Measurements from ENCODE around the gene CCDC183.
A peak's percentile ranks its signal among the peaks of the same experiment; 100 is the strongest.
"Not testable (repeated sequence)": the region's sequence is repeated elsewhere in the genome, so short reads cannot be mapped to it uniquely, and the experiment has no call there.

Gene CCDC183

GRCh38 chr9:136785565-136786355 lies 10.4 kb upstream of the CCDC183 start:
- not testable (repeated sequence) for DNase-seq

DNA sequence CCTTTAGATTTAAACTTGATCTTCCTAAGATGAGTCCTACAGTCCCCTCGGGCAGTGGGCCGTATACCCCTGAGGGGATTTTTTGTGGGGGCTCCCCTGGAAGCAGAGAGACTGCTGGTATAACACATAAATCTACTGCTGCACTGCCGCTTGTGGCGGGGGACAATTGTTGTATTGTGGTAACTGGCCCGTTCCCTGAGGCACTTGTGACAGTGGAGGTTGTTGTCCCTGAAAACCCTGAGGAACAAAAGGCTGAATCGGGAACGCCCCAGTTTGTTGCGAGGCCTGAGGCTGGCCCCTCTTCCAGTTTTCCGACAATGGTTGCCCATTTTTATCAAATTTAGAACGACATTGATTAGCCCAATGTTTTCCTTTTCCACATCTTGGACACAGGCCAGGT lies 9.7 kb upstream of the CCDC183 start:
- no peak for DNase-seq

GRCh38 chr9:136786983-136787382 lies 9.2 kb upstream of the CCDC183 start:
- DNase-seq: not testable (repeated sequence)

GRCh38 chr9:136787690-136788400 lies 8.3 kb upstream of the CCDC183 start:
- DNase-seq: peak; percentile 70 to 79

DNA sequence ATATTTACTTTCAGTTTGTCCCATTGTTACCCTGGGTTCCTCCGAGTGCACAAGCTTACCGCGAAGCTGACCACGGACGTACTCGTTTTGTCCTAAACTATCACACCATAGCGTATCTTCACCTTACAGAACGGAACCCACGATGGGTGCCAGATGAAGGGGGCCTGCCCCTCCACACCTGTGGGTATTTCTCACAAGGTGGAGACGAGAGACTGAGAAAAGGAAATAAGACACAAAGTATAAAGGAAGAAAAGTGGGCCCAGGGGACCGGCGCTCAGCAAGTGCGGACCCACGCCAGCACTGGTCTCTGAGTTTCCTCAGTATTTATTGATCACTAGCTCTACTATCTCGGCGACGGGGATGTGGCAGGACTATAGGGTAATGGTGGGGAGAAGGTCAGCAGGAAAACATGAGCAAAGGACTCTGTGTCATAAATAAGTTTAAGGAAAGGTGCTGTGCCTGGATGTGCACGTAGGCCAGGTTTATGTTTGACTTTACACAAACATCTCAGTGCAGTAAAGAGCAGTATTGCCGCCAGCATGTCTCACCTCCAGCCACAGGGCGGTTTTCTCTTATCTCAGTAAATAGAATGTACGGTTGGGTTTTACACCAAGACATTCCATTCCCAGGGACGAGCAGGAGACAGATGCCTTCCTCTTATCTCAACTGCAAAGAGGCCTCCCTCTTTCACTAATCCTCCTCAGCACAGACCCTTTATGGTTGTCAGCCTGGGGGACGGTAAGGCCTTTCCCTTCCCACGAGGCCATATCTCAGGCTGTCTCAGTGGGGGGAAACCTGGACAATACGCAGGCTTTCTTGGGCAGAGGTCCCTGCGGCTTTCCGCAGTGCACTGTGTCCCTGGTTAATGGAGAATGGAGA lies 7.3 kb upstream of the CCDC183 start:
- not testable (repeated sequence) for DNase-seq

DNA sequence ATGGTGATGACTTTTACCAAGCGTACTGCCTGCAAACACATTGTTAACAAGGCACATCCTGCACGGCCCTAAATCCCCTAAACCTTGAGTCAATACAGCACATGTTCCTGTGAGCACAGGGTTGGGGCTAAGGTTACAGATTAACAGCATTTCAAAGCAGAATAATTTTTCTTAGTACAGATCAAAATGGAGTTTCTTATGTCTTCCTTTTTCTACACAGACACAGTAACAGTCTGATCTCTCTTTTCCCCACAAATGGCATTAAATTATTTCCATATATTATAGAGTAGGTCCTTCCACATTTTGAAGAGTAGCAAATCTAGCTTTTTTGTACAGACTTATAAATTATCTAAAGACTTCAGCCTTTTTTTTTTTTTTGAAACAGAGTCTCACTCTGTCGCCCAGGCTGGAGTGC lies 6.6 kb upstream of the CCDC183 start:
- DNase-seq: no peak

DNA sequence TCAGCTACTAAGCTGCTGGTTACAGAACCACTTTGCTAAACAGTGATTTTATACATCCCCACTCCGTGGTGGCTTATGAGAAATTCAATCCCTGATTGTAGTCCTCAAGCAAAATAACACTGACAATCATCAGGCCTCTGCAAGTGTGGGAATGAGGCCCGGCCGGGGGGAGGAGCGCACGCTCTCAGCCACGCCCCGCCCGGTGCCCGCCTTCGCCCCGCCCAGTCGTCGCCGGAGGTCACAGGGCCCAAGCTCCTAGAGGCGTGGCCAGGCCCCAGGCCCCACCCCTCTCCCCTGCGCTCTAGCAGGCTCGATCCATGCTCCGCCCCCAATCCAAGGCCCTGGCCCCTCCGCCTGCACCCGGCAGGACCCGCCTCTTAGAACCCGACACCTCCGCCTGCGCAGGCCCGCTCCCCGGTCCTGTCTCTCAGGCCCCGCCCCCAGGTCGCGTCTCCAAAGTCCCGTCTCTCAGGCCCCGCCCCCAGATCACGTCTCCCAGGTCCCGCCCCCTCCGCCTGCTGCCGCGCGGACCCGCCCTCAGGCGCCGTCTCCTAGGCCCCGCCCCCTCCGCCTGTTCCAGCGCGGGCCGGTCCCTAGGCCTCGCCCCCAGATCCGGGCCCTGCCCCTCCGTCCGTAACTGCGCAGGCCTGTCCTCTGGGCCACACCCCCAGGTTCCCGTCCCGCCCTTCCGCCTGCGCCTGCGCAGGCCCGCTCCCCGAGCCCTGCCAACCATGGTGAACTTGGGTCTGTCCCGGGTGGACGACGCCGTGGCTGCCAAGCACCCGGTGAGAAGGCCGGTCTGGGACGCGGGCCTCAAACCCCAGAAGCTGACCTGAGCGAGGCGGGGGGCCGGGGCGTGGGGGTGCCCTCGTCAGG lies 5.3 kb upstream of the CCDC183 start, which contains the start of gene TMEM141:
Gene TMEM141 (plus strand): TSS at position 705 of the 876 bp plus-strand sequence. CDS start 27 bp downstream, at position 732.
- peak; percentile 100 for DNase-seq

DNA sequence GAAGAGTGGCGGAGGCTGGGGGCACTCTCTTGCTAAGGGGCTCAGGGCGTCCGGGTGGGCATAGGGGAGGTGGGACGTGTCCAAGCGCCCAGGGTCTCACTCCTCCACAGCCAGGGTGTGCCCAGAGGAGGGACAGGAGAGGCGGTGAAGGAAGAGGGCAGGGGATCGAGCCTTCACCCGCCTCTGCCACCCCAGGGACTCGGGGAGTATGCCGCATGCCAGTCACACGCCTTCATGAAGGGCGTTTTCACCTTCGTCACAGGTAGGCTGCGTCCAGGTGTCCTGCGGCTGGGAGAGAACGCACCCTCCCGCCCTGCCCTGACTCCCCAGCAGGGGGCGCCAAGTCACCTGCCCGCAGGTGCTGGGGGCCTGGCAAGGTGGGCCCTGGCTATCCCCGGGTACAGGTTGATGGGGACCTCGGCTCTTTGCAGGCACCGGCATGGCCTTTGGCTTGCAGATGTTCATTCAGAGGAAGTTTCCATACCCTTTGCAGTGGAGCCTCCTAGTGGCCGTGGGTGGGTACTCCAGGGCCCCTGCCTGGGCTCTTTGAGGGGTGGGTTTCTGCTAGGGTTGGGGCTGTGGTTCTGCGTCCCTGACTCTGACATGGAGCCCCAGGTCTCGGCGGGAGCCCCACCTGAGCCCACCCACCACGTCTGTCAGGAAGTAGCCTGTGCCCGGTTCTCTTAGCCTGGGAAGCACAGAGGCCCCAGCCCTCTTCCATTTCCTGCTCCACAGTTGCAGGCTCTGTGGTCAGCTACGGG lies 4.4 kb upstream of the CCDC183 start:
- peak; percentile 68 to 74 for DNase-seq

DNA sequence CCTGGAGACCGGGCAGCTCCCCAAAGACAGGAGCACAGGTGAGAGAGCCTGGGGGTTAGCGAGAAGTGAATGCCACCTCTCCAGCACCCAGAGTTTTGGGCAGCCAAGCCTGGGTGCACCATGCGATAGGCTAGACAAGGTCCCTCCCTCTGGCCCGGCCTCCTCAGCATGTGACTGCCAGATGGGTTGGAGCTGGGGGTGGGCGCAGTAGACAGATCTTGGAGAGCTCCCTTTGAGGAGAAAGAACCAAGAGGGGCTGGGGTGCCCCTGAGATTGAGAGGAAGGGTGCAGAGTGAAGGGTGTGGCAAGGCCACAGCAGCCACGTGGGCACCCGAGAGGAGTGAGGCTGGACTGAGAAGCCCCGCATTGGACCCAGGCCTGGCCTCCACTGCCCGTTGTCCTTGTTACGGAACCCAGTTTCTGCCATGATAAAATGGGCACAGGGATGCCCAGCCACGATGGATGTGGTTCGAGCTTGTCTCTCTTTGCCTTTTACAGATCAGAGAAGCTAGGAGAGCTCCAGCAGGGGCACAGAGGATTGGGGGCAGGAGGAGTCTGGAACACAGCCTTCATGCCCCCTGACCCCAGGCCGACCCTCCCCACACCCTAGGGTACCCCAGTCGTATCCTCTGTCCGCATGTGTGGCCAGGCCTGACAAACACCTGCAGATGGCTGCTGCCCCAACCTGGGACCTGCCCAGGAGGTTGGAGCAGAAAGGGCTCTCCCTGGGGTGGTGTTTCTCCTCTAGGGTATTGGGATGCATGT lies 3.6 kb upstream of the CCDC183 start:
- no peak for DNase-seq

GRCh38 chr9:136793086-136793946 lies 2.8 kb upstream of the CCDC183 start:
- DNase-seq: no peak

- DNase-seq: no peak
These were observed 1.7 kb upstream of the CCDC183 start for GRCh38 chr9:136794281-136794999.

DNA sequence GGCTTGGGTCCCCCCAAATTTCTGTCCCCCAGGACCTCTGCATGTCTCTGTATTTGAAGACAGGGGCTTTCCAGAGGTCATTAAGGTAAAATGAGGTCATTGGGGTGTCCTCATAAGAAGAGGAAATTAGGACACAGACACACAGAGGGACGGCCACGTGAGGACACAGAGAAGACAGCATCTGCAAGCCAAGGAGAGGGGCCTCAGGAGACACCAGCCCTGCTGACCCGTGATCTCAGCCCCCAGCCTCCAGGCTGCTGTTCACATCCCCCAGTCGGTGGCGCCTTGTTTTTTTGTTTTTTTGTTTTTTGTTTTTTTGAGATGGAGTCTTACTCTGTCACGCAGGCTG lies 1.2 kb upstream of the CCDC183 start:
- no peak for DNase-seq

- DNase-seq: not testable (repeated sequence)
These were observed 723 bp downstream of the CCDC183 start for GRCh38 chr9:136796775-136797347.

DNA sequence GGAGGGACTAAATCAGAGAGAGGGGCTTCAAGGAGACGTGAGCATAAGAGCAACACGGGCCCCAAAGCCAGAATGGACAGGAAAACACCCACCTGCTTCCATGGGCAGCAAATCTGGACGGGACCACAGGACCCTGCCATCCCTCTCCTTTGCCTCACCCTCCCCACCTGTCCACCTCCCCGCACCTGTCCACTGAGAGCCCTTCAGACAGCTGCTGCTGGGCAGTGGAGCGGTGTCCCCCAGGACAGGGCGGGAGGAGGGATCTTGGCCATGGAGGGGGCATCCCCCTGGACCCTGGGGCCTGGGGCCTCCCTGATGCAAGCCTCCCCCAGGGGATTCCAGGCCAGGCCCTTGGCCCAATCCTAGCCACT lies 2.6 kb downstream of the CCDC183 start:
- DNase-seq: no peak

DNA sequence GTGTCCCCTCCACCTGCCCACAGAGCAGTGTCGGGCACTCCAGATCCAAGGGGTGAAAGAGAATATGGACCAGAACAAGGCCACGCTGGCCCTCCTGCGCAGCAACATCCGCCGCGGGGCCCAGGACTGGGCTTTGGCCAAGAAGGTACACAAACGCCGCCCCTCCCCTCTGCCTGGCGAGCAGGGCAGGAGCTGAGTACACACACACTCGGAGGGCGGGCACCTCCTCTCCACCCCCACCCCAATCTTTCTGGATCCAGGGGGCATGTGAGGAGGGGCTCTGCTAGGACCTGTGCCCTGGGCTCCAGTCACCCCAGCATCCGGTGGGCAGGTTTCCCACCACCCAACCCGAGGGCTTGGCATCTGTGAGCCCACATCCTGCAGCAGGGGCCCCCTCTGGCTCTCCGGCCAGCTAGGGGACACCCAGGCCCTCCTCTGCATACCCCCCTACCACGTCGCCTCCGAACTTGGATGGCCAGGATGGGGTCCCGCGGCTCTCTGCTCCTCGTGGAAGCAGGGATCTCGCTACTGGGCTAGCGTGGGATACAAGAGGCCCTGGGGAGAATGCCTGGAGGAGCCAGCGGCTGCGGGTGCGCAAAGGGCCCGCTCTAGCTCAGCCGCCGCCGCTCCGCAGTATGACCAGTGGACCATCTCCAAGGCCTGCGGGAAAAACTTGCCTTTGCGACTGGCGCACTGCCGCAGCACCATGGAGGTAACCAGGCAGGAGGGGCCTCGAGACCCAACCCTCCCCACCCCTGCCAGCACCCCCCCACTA lies 3.1 kb downstream of the CCDC183 start:
- no peak for DNase-seq

DNA sequence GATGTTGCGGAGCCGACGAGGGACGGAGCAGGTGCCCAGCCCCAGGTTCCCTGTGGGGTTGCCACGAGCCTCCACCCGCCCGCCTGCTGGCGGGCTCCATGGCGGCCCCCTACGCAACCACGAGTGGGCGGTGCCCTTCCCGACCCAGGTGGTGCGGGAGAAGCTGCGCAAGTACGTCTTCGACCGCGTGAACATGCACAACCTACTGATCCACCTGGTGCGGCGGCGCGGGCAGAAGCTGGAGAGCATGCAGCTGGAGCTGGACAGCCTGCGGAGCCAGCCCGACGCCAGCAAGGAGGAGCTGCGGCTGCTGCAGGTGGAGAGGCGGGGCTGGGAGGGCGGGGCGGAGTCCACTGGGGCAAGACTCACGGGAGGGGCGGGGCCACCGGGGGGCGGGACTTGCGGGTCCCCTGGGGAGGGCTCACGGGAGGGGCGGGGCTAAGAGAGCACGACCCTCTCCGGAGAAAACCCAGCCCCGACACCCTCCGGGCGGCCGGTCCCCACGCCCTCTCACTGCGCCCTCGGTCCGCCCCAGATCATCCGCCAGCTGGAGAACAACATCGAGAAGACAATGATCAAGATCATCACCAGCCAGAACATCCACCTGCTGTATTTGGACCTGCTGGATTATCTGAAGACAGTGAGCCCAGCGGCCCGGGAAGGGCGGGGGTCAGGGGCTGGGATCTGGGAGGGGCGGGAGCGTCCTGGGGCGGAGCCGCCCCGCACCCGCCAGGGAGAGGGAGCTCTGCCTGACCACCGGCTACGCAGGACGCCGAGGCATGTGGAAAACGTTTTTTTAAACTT lies 3.9 kb downstream of the CCDC183 start:
- DNase-seq: peak; percentile 87 to 89

DNA sequence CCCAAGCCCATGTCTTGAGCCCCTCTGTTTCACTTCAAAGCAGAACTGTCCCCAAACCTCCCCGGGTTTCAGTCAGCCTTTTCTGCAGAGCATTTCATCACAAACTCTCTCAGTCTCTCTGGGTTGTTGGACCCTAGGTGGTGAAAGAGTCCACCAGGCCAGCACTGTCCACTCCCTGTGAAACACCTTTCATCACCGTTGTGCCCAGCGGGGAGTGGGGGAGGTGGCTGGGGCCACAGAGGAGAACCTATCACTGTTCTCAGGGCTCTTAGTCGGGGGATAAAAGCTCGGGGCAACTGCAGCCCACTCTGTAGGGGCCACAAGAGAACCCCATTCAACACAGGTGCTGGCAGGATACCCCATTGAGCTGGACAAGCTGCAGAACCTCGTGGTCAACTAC lies 6.2 kb downstream of the CCDC183 start:
- DNase-seq: no peak
